HepG2 (cell line): ENCODE results near the gene KMT2B. TPM values are rescaled to one million over a fixed set of nuclear protein-coding genes. Genes with fewer than 3 reads are reported as not detected.

ENCODE experiments used
- ATAC-seq: fragments of 200-7000 bp; cut with Tn5 transposase; 3 replicates; pipeline ENCODE4 v1.9.1; 2020; ENCODE audit warnings: mild to moderate bottlenecking, moderate library complexity
- BruUV-seq: library from RNA; stranded (reverse); fragments of 400-500 nt; replicated peaks from 2 replicates; lab custom pipeline; 2021; lab: Mats Ljungman, UMichigan
- CTCF ChIA-PET: fragments of 300-600 bp; formaldehyde crosslinking; extraction: SDS; loops from one replicate; lab custom pipeline; 2021; ENCODE audit warnings: low total read pairs, inconsistent platforms, low intra/inter-chr PET ratio; lab: Yijun Ruan, JAX
- POLR2A ChIA-PET: fragments of 350-600 bp; sonication (Branson Sonifier 250); formaldehyde crosslinking; loops from one replicate; lab custom pipeline; 2020; ENCODE audit warnings: antibody characterized with exemption, inconsistent platforms; lab: Yijun Ruan, JAX
- DNase-seq: peaks from one replicate; pipeline ENCODE4 v3.0.0-alpha.2; 2015; ENCODE audit warnings: low spot score
- FAIRE-seq: peaks from 3 replicates; lab custom pipeline; 2011; peaks lifted over from hg19 to GRCh38; lab: Jason Lieb, UNC
- H2AFZ ChIP-seq: one replicate; pipeline ENCODE4 v1.6.1; 2011; ENCODE audit warnings: low read length, inconsistent platforms
- H3K27ac ChIP-seq: fragments of 300-600 bp; 3 replicates; pipeline ENCODE4 v1.8.0; 2011; ENCODE audit warnings: mixed run types, mild to moderate bottlenecking, mixed read lengths, low read length, inconsistent platforms; ENCODE audit not compliant: insufficient read depth; ENCODE audit errors: extremely low read length
- H3K27me3 ChIP-seq, 2 experiments: fragments of 200-600 bp in 1 of 2; 2 replicates in 1 of 2; 3 replicates in 1 of 2; pipeline versions ENCODE4 v1.6.0 to v1.8.0; 2011; ENCODE audit warnings: low read length in 2 of 2, mild to moderate bottlenecking in 2 of 2, moderate library complexity in 2 of 2, inconsistent platforms in 1 of 2; ENCODE audit not compliant: insufficient read depth in 2 of 2, control insufficient read depth in 1 of 2
- H3K36me3 ChIP-seq, 2 experiments: fragments of 200-600 bp in 1 of 2; replicated peaks in 1 of 2; 2 replicates in 1 of 2; 3 replicates in 1 of 2; pipeline versions ENCODE4 v1.5.1 to v1.8.0; 2011; ENCODE audit warnings: low read length in 2 of 2, inconsistent platforms in 1 of 2; ENCODE audit not compliant: insufficient read depth in 2 of 2, control insufficient read depth in 1 of 2
- H3K4me1 ChIP-seq: 2 replicates; pipeline ENCODE4 v1.5.1; 2012; ENCODE audit warnings: low read length, inconsistent platforms; ENCODE audit not compliant: insufficient read depth
- H3K4me2 ChIP-seq: 2 replicates; pipeline ENCODE4 v1.6.0; 2011; ENCODE audit warnings: low read depth, low read length, inconsistent platforms
- H3K4me3 ChIP-seq, 3 experiments: fragments of 200-600 bp in 1 of 3; sonication (generic), shearing (Covaris generic) in 1 of 3; replicated peaks in 1 of 3; 2 replicates each; pipeline ENCODE4 v1.5.1; 2011 to 2016; ENCODE audit warnings: low read length in 3 of 3, inconsistent platforms in 2 of 3, low read depth in 2 of 3, mild to moderate bottlenecking in 2 of 3, control low read depth in 1 of 3, mixed read lengths in 1 of 3; ENCODE audit not compliant: insufficient read depth in 1 of 3
- H3K79me2 ChIP-seq: one replicate; pipeline ENCODE4 v1.6.1; 2011; ENCODE audit warnings: low read length, inconsistent platforms; ENCODE audit not compliant: insufficient read depth
- H3K9ac ChIP-seq: 2 replicates; pipeline ENCODE4 v1.6.0; 2011; ENCODE audit warnings: mild to moderate bottlenecking, low read depth, low read length, inconsistent platforms; ENCODE audit not compliant: insufficient read depth
- H3K9me3 ChIP-seq: 2 replicates; pipeline ENCODE4 v1.5.1; 2012; ENCODE audit warnings: mild to moderate bottlenecking, low read length
- H4K20me1 ChIP-seq: 2 replicates; pipeline ENCODE4 v1.6.0; 2011; ENCODE audit warnings: inconsistent platforms, mild to moderate bottlenecking, low read length, moderate library complexity; ENCODE audit not compliant: insufficient read depth
- EP300 ChIP-seq, 3 experiments: sonication (generic) in 1 of 3; formaldehyde crosslinking in 1 of 3; IDR thresholded peaks; 2 replicates each; pipeline versions ENCODE4 v1.5.1 to v1.6.1; 2011 to 2020; ENCODE audit warnings: low read depth in 2 of 3, low read length in 2 of 3, borderline replicate concordance in 1 of 3, improper control_type of control experiment in 1 of 3, mild to moderate bottlenecking in 1 of 3, missing genetic modification reagents in 1 of 3, moderate library complexity in 1 of 3
- HES4 ChIP-seq: sonication (generic); formaldehyde crosslinking; IDR thresholded peaks from 2 replicates; pipeline ENCODE4 v1.9.0; 2021; ENCODE audit warnings: mild to moderate bottlenecking, missing genetic modification reagents, borderline replicate concordance
- KDM5A ChIP-seq: fragments of 200-600 bp; sonication (generic); IDR thresholded peaks from 2 replicates; pipeline ENCODE4 v1.7.0; 2018; ENCODE audit warnings: antibody characterized with exemption, mild to moderate bottlenecking, low read length, borderline replicate concordance
- POGZ ChIP-seq: sonication (generic); formaldehyde crosslinking; IDR thresholded peaks from 2 replicates; pipeline ENCODE4 v1.4.0; 2020; ENCODE audit warnings: mild to moderate bottlenecking, missing genetic modification reagents
- TARDBP ChIP-seq: sonication (generic); formaldehyde crosslinking; IDR thresholded peaks from 2 replicates; pipeline ENCODE4 v1.8.0; 2022; ENCODE audit warnings: mild to moderate bottlenecking, missing genetic modification reagents
- ZBTB40 ChIP-seq, 2 experiments: fragments of 450-650 bp in 1 of 2; sonication (generic) in 1 of 2; formaldehyde crosslinking in 1 of 2; IDR thresholded peaks; 2 replicates each; pipeline versions ENCODE4 v1.6.1 to v1.8.0; 2016 to 2022; ENCODE audit warnings: antibody characterized with exemption in 1 of 2, mild to moderate bottlenecking in 1 of 2, missing genetic modification reagents in 1 of 2
- ZIK1 ChIP-seq: sonication (generic); formaldehyde crosslinking; IDR thresholded peaks from 2 replicates; pipeline ENCODE4 v1.5.0; 2020; ENCODE audit warnings: mild to moderate bottlenecking, low read depth, missing genetic modification reagents, borderline replicate concordance
- WGBS: methylation state at CpG from one replicate; pipeline ENCODE4 v1.1.6; 2017; ENCODE audit warnings: low lambda C conversion rate; 5-methylcytosine and 5-hydroxymethylcytosine counted together
- in situ Hi-C: cut with HindIII; loops from 2 replicates; pipeline ENCODE4 v1.10.0; 2017; ENCODE audit warnings: low pct_unique_long_range_greater_than_20kb; ENCODE audit not compliant: extremely low pct_ligation_motif_present
- intact Hi-C: fragments of 100-400 bp; cut with micrococcal nuclease; formaldehyde crosslinking; loops from one replicate; pipeline ENCODE4 v1.10.0; 2022; ENCODE audit not compliant: unreplicated experiment
- polyA plus RNA-seq, 8 experiments: library from polyadenylated mRNA; depleted of rRNA in 3 of 8; stranded (reverse) in 7 of 8; unstranded in 1 of 8; fragments of >200 nt; fragmentation: Illumina TruSeq in 4 of 8; extraction: Trizol in 4 of 8; gene quantifications; 2 replicates each; pipeline versions ENCODE4 v1.2.1 to v1.2.3, GENCODE V29; 2011 to 2016; ENCODE audit warnings: low read depth in 4 of 8, missing spikeins in 1 of 8, mixed read lengths in 1 of 8; ENCODE audit not compliant: insufficient read depth in 1 of 8
- total RNA-seq, 5 experiments: library from RNA; depleted of rRNA; stranded (reverse); fragments of >200 nt; fragmentation: Illumina TruSeq; extraction: Trizol; gene quantifications; 2 replicates each; pipeline ENCODE4 v1.2.3, GENCODE V29; 2016; ENCODE audit warnings: low read depth in 1 of 5
- TF ChIP-seq, protein P1 (sequence below): sonication (generic); formaldehyde crosslinking; IDR thresholded peaks from 2 replicates; pipeline ENCODE4 v1.4.0; 2020; ENCODE audit warnings: mild to moderate bottlenecking, low read depth, missing genetic modification reagents

The KMT2B gene
- total and polyA plus RNA-seq, 2 of the 13 experiments (the other 11 are each of a cell fraction or from before 2014, with no cell fraction given) = 6.2 to 16.9 TPM

DNA sequence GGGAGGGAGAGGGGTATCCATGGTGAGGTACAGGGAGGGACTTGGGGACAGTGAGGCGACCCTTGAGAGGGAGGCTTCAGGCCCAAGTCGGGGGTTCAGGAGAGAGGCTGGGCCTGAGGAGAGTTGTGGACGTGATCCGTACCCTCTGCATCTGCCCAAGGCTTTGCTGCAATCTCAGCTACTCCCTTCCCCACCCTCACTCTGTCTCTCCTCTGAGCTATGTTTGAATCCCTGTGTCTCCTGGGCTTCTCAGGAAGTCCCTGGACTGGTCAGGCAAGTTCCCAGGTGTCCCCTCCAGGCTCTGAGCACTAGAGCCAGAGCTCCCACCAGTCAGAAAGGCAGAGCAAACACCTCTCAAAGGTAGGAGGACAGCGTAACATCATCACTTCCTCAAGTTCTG, 32.4 kb downstream of the KMT2B start:
- Histone ChIP-seq H3K27ac (no peak overlapping the region), H3K4me3 (no peak overlapping the region), H3K9ac (no peak overlapping the region), H3K9me3 (no peaks in the 10 kb centered on the region), H3K4me1 (peaks cover 32% of the 10 kb centered on the region), H3K36me3 (peaks cover 3 to 20% of the 10 kb centered on the region in 2 experiments; a peak in 3 of 5 replicates), H3K79me2 (peaks cover 20% of the 10 kb centered on the region), H3K27me3 (no peaks in the 10 kb centered on the region; a peak in 1 of 5 replicates), H2AFZ (no peak overlapping the region), H3K4me2 (no peak overlapping the region; the same call in 1 of the 2 replicates), H4K20me1 (no peaks in the 10 kb centered on the region)
- in situ Hi-C loops (no loop called here), intact Hi-C loops (no loop called here)
- ChIA-PET POLR2A (no interaction called here), CTCF (no interaction called here)
- WGBS = 92% methylated on average over 5 of the region's 5 CpGs
- BruUV-seq = no TSS peak
- no peak for ATAC-seq
- no peak for DNase-seq
- no peak for FAIRE-seq
- TF ChIP-seq, protein P1, sequence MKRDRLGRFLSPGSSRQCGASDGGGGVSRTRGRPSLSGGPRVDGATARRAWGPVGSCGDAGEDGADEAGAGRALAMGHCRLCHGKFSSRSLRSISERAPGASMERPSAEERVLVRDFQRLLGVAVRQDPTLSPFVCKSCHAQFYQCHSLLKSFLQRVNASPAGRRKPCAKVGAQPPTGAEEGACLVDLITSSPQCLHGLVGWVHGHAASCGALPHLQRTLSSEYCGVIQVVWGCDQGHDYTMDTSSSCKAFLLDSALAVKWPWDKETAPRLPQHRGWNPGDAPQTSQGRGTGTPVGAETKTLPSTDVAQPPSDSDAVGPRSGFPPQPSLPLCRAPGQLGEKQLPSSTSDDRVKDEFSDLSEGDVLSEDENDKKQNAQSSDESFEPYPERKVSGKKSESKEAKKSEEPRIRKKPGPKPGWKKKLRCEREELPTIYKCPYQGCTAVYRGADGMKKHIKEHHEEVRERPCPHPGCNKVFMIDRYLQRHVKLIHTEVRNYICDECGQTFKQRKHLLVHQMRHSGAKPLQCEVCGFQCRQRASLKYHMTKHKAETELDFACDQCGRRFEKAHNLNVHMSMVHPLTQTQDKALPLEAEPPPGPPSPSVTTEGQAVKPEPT (CRISPR knock-in tag) = no peak
- TF ChIP-seq EP300 (IDR thresholded peaks at IDR 0.05; ENCODE audit: low read depth in 2 of 2, low read length in 2 of 2) (no peak), EP300 (CRISPR knock-in tag; IDR thresholded peaks at IDR 0.05; ENCODE audit: borderline replicate concordance) (no peak), ZIK1 (CRISPR knock-in tag) (no peak), TARDBP (CRISPR knock-in tag) (no peak), HES4 (CRISPR knock-in tag) (no peak), KDM5A (no peak), POGZ (no peak), ZBTB40 (IDR thresholded peaks at IDR 0.05) (no peak), ZBTB40 (CRISPR knock-in tag; IDR thresholded peaks at IDR 0.05) (no peak)
